K562 (cell line): ENCODE results near the gene RSPH9. TPM values are rescaled to one million over a fixed set of nuclear protein-coding genes. Genes with fewer than 3 reads are reported as not detected.
A peak's percentile ranks its signal among the peaks of the same experiment; 100 is the strongest.

ENCODE experiments used
- ARID4B ChIP-seq: sonication (generic); formaldehyde crosslinking; IDR thresholded peaks from 2 replicates; pipeline ENCODE4 v1.8.0; 2022; ENCODE audit warnings: mild to moderate bottlenecking, missing genetic modification reagents
- CEBPB ChIP-seq: fragments of 450-650 bp; IDR thresholded peaks from 2 replicates; pipeline ENCODE4 v1.6.1; 2016; ENCODE audit warnings: missing genetic modification characterization, missing compliant biosample characterization
- E2F1 ChIP-seq: sonication (generic); formaldehyde crosslinking; IDR thresholded peaks from 2 replicates; pipeline ENCODE4 v1.8.1; 2023; ENCODE audit warnings: mild to moderate bottlenecking, missing genetic modification reagents, moderate library complexity
- ESRRA ChIP-seq: fragments of 450-650 bp; IDR thresholded peaks from 2 replicates; pipeline ENCODE4 v1.6.1; 2014; ENCODE audit warnings: low read depth, mild to moderate bottlenecking, moderate library complexity, borderline replicate concordance
- MCM2 ChIP-seq: fragments of 450-650 bp; IDR thresholded peaks from 2 replicates; pipeline ENCODE4 v1.6.1; 2017; ENCODE audit warnings: low read depth, mild to moderate bottlenecking
- RNF219 ChIP-seq: fragments of 250-450 bp; sonication (Bioruptor Pico); IDR thresholded peaks from 2 replicates; pipeline ENCODE4 v1.5.0; 2022; ENCODE audit warnings: mild to moderate bottlenecking
- SMARCB1 ChIP-seq: IDR thresholded peaks from 2 replicates; pipeline ENCODE4 v1.6.1; 2011; ENCODE audit warnings: improper control_type of control experiment, low read depth; ENCODE audit not compliant: insufficient read length
- TFAP4 ChIP-seq: sonication (generic); formaldehyde crosslinking; IDR thresholded peaks from 2 replicates; pipeline ENCODE4 v1.8.0; 2022; ENCODE audit warnings: missing genetic modification reagents, mild to moderate bottlenecking, moderate library complexity, borderline replicate concordance
- polyA plus RNA-seq, 8 experiments: library from polyadenylated mRNA; depleted of rRNA in 4 of 8; stranded (reverse) in 5 of 8; unstranded in 3 of 8; fragments of >200 nt; fragmentation: Nextera tagmentation in 2 of 8; fragmentation: Illumina TruSeq in 1 of 8; extraction: Ambion mirVana in 2 of 8; extraction: Trizol in 1 of 8; gene quantifications; 2 replicates each; pipeline versions ENCODE4 v1.2.1 to v1.2.3, GENCODE V29; 2011 to 2014; ENCODE audit warnings: inconsistent platforms in 1 of 8, missing spikeins in 1 of 8
- total RNA-seq, 7 experiments: library from RNA; depleted of rRNA in 6 of 7; stranded (reverse); fragments of >200 nt in 6 of 7; fragmentation: Illumina TruSeq in 2 of 7; extraction: Trizol in 2 of 7; gene quantifications; 2 replicates each; pipeline versions ENCODE4 v1.2.1 to v1.2.3, GENCODE V29; 2011 to 2021; ENCODE audit warnings: low replicate concordance in 1 of 7

Gene RSPH9
- total and polyA plus RNA-seq, 9 of the 15 experiments (the other 6 are each of a cell fraction or from before 2014, with no cell fraction given) = 0.05 to 0.60 (median 0.39) TPM; not detected in 6

GRCh38 chr6:43709654-43710303 lies 64.9 kb downstream of the RSPH9 start (continued):
- TF ChIP-seq ARID4B (CRISPR knock-in tag) (no peak), CEBPB (tag) (peak; percentile 70; the same call in 1 of the 2 replicates), MCM2 (no peak), TFAP4 (peak; percentile 35; the same call in 1 of the 2 replicates), ESRRA (peak; percentile 85), RNF219 (CRISPR knock-in tag) (no peak), SMARCB1 (no peak), E2F1 (CRISPR knock-in tag) (no peak)
- TF ChIP-seq, all 486 proteins: peak for 4
